CD8-positive, alpha-beta memory T cell (primary cell): Measurements from ENCODE around the gene PKD1L1. TPM values are rescaled to one million over a fixed set of nuclear protein-coding genes. Genes with fewer than 3 reads are reported as not detected.

Source experiments
- CTCF ChIA-PET: fragments of 350-600 bp; sonication (Branson Sonifier 250); formaldehyde crosslinking; loops from one replicate; lab custom pipeline; 2021; ENCODE audit warnings: antibody characterized with exemption; lab: Charles Lee
- POLR2A ChIA-PET: fragments of 350-600 bp; sonication (Branson Sonifier 250); formaldehyde crosslinking; loops from one replicate; lab custom pipeline; 2021; ENCODE audit warnings: antibody characterized with exemption; lab: Charles Lee
- DNase-seq, 5 donors: peaks; one replicate each; pipeline versions ENCODE4 v3.0.0 to v3.0.0-alpha.2; 2020 to 2022; ENCODE audit warnings: mixed read lengths in 1 of 5
- H3K27ac ChIP-seq: one replicate; pipeline ENCODE4 v1.7.0; 2013; ENCODE audit warnings: low read depth, mild to moderate bottlenecking, low read length, moderate library complexity
- H3K27me3 ChIP-seq: 2 replicates; pipeline ENCODE4 v1.7.0; 2013; ENCODE audit warnings: low read length, mild to moderate bottlenecking; ENCODE audit not compliant: insufficient read depth, poor library complexity, severe bottlenecking
- H3K36me3 ChIP-seq: 2 replicates; pipeline ENCODE4 v1.7.0; 2013; ENCODE audit warnings: mild to moderate bottlenecking, low read length, moderate library complexity; ENCODE audit not compliant: insufficient read depth
- H3K4me1 ChIP-seq: 2 replicates; pipeline ENCODE4 v1.7.0; 2013; ENCODE audit warnings: mild to moderate bottlenecking, low read length, moderate library complexity; ENCODE audit not compliant: insufficient read depth
- H3K4me3 ChIP-seq: 2 replicates; pipeline ENCODE4 v1.7.0; 2013; ENCODE audit warnings: mild to moderate bottlenecking, low read length
- H3K9me3 ChIP-seq: 2 replicates; pipeline ENCODE4 v1.7.0; 2013; ENCODE audit warnings: mild to moderate bottlenecking, low read length
- H3K27ac Mint-ChIP-seq, 8 donors: one replicate each; pipeline ENCODE4 v1.8.0; 2020 to 2021; ENCODE audit warnings: mixed read lengths in 8 of 8, mild to moderate bottlenecking in 6 of 8, inconsistent platforms in 3 of 8, moderate library complexity in 3 of 8
- H3K27me3 Mint-ChIP-seq, 2 donors: one replicate each; pipeline ENCODE4 v1.8.0; 2020 to 2021; ENCODE audit warnings: mixed read lengths in 2 of 2, mild to moderate bottlenecking in 1 of 2, moderate library complexity in 1 of 2
- H3K36me3 Mint-ChIP-seq, 3 donors: one replicate each; pipeline ENCODE4 v1.8.0; 2020 to 2021; ENCODE audit warnings: mixed read lengths in 3 of 3, inconsistent platforms in 1 of 3, mild to moderate bottlenecking in 1 of 3
- H3K4me1 Mint-ChIP-seq, 3 donors: one replicate each; pipeline ENCODE4 v1.8.0; 2020 to 2021; ENCODE audit warnings: mixed read lengths in 3 of 3, inconsistent platforms in 1 of 3, mild to moderate bottlenecking in 1 of 3
- H3K4me3 Mint-ChIP-seq, 7 donors: one replicate each; pipeline ENCODE4 v1.8.0; 2020 to 2021; ENCODE audit warnings: mixed read lengths in 7 of 7, mild to moderate bottlenecking in 6 of 7, moderate library complexity in 4 of 7, inconsistent platforms in 2 of 7
- H3K9me3 Mint-ChIP-seq, 5 donors: one replicate each; pipeline ENCODE4 v1.8.0; 2020 to 2022; ENCODE audit warnings: mixed read lengths in 5 of 5, mild to moderate bottlenecking in 3 of 5, moderate library complexity in 2 of 5, inconsistent platforms in 1 of 5
- polyA plus RNA-seq: library from polyadenylated mRNA; unstranded; fragments of 300-500 nt; fragmentation: Illumina TruSeq; gene quantifications from one replicate; pipeline ENCODE4 v1.2.3, GENCODE V29; 2021
- total RNA-seq, 2 experiments: library from RNA; stranded (reverse); gene quantifications; one replicate each; pipeline ENCODE4 v1.2.3, GENCODE V29; 2021

Gene PKD1L1
- total and polyA plus RNA-seq, 3 experiments from 2014 or later, result 0.02 to 0.18 (median 0.18) TPM

GRCh38 chr7:47737601-47738000 lies 210.7 kb downstream of the PKD1L1 start:
- Mint-ChIP-seq H3K9me3 (peaks cover 0 to 13% (median 0%) of the 10 kb centered on the region in 5 donors), H3K36me3 (no peaks in the 10 kb centered on the region), H3K4me1 (no peaks in the 10 kb centered on the region), H3K27ac (no peak overlapping the region), H3K27me3 (peaks cover 5 to 9% of the 10 kb centered on the region in 2 donors), H3K4me3 (no peak overlapping the region)
- CTCF ChIA-PET, result no interaction called here
- Histone ChIP-seq H3K4me3 (no peak overlapping the region), H3K9me3 (no peaks in the 10 kb centered on the region), H3K36me3 (no peaks in the 10 kb centered on the region), H3K4me1 (no peaks in the 10 kb centered on the region), H3K27ac (no peak overlapping the region), H3K27me3 (no peaks in the 10 kb centered on the region)
- DNase-seq, result no peak
- POLR2A ChIA-PET, result no interaction called here

- no peak overlapping the region for H3K27ac Mint-ChIP-seq
- no peak for DNase-seq
- H3K4me1 ChIP-seq, result no peaks in the 10 kb centered on the region
- no peaks in the 10 kb centered on the region for H3K9me3 ChIP-seq
- H3K27ac ChIP-seq, result no peak overlapping the region
- no peaks in the 10 kb centered on the region for H3K36me3 Mint-ChIP-seq
- H3K27me3 ChIP-seq, result no peaks in the 10 kb centered on the region
- no peak overlapping the region for H3K4me3 ChIP-seq
- H3K27me3 Mint-ChIP-seq, result peaks cover 3 to 4% of the 10 kb centered on the region in 2 donors
- ChIA-PET POLR2A (no interaction called here), CTCF (no interaction called here)
- no peaks in the 10 kb centered on the region for H3K36me3 ChIP-seq
- H3K4me3 Mint-ChIP-seq, result no peak overlapping the region
- H3K4me1 Mint-ChIP-seq, result no peaks in the 10 kb centered on the region
- H3K9me3 Mint-ChIP-seq, result peaks cover 0 to 7% (median 0%) of the 10 kb centered on the region in 5 donors
Measured at GRCh38 chr7:47735431-47736345, 212.6 kb downstream of the PKD1L1 start.

GRCh38 chr7:47734949-47735291 lies 213.3 kb downstream of the PKD1L1 start:
- Mint-ChIP-seq H3K27ac (no peak overlapping the region), H3K36me3 (no peaks in the 10 kb centered on the region), H3K4me1 (no peaks in the 10 kb centered on the region), H3K27me3 (peaks cover 3 to 4% of the 10 kb centered on the region in 2 donors), H3K9me3 (peaks cover 0 to 7% (median 0%) of the 10 kb centered on the region in 5 donors), H3K4me3 (no peak overlapping the region)
- Histone ChIP-seq H3K27ac (no peak overlapping the region), H3K9me3 (no peaks in the 10 kb centered on the region), H3K27me3 (no peaks in the 10 kb centered on the region), H3K4me1 (no peaks in the 10 kb centered on the region), H3K4me3 (no peak overlapping the region), H3K36me3 (no peaks in the 10 kb centered on the region)
- no peak for DNase-seq
- CTCF ChIA-PET, result no interaction called here
- POLR2A ChIA-PET, result no interaction called here

GRCh38 chr7:47734287-47734948 lies 213.8 kb downstream of the PKD1L1 start:
- peaks cover 3 to 4% of the 10 kb centered on the region in 2 donors for H3K27me3 Mint-ChIP-seq
- POLR2A ChIA-PET, result no interaction called here
- no peak overlapping the region for H3K27ac Mint-ChIP-seq
- Histone ChIP-seq H3K27me3 (no peaks in the 10 kb centered on the region), H3K36me3 (no peaks in the 10 kb centered on the region), H3K4me3 (no peak overlapping the region), H3K4me1 (no peaks in the 10 kb centered on the region), H3K27ac (no peak overlapping the region), H3K9me3 (no peaks in the 10 kb centered on the region)
- H3K4me1 Mint-ChIP-seq, result no peaks in the 10 kb centered on the region
- no peak overlapping the region for H3K4me3 Mint-ChIP-seq
- CTCF ChIA-PET, result no interaction called here
- peaks cover 0 to 7% (median 0%) of the 10 kb centered on the region in 5 donors for H3K9me3 Mint-ChIP-seq
- no peaks in the 10 kb centered on the region for H3K36me3 Mint-ChIP-seq
- DNase-seq, result no peak

GRCh38 chr7:47730142-47730541 lies 218.1 kb downstream of the PKD1L1 start:
- ChIA-PET CTCF (no interaction called here), POLR2A (no interaction called here)
- Mint-ChIP-seq H3K4me1 (no peaks in the 10 kb centered on the region), H3K27me3 (no peaks in the 10 kb centered on the region), H3K36me3 (no peaks in the 10 kb centered on the region), H3K27ac (no peak overlapping the region), H3K4me3 (no peak overlapping the region), H3K9me3 (peaks cover 0 to 4% (median 0%) of the 10 kb centered on the region in 5 donors)
- no peak for DNase-seq
- Histone ChIP-seq H3K9me3 (no peaks in the 10 kb centered on the region), H3K27ac (no peak overlapping the region), H3K27me3 (no peaks in the 10 kb centered on the region), H3K4me3 (no peak overlapping the region), H3K4me1 (no peaks in the 10 kb centered on the region), H3K36me3 (no peaks in the 10 kb centered on the region)

GRCh38 chr7:47726047-47726726 lies 222.1 kb downstream of the PKD1L1 start:
- no peaks in the 10 kb centered on the region for H3K36me3 Mint-ChIP-seq
- no peaks in the 10 kb centered on the region for H3K27me3 Mint-ChIP-seq
- Histone ChIP-seq H3K36me3 (no peaks in the 10 kb centered on the region), H3K9me3 (no peaks in the 10 kb centered on the region), H3K4me1 (no peaks in the 10 kb centered on the region), H3K27me3 (no peaks in the 10 kb centered on the region), H3K27ac (no peak overlapping the region), H3K4me3 (no peak overlapping the region)
- no peak overlapping the region for H3K27ac Mint-ChIP-seq
- ChIA-PET CTCF (no interaction called here), POLR2A (no interaction called here)
- H3K4me1 Mint-ChIP-seq, result no peaks in the 10 kb centered on the region
- no peak for DNase-seq
- no peak overlapping the region for H3K4me3 Mint-ChIP-seq
- no peaks in the 10 kb centered on the region for H3K9me3 Mint-ChIP-seq

GRCh38 chr7:47725031-47725780 lies 223.1 kb downstream of the PKD1L1 start:
- no peaks in the 10 kb centered on the region for H3K27me3 Mint-ChIP-seq
- Histone ChIP-seq H3K4me3 (no peak overlapping the region), H3K27me3 (no peaks in the 10 kb centered on the region), H3K4me1 (no peaks in the 10 kb centered on the region), H3K36me3 (no peaks in the 10 kb centered on the region), H3K27ac (no peak overlapping the region), H3K9me3 (no peaks in the 10 kb centered on the region)
- H3K36me3 Mint-ChIP-seq, result no peaks in the 10 kb centered on the region
- ChIA-PET POLR2A (no interaction called here), CTCF (no interaction called here)
- no peak overlapping the region for H3K4me3 Mint-ChIP-seq
- H3K4me1 Mint-ChIP-seq, result no peaks in the 10 kb centered on the region
- peak overlapping the region in 1 of 8 donors; percentile 4 for H3K27ac Mint-ChIP-seq
- no peak for DNase-seq
- no peaks in the 10 kb centered on the region for H3K9me3 Mint-ChIP-seq
